Measurements from ENCODE around the gene ZNF280D. TPM values are rescaled to one million over a fixed set of nuclear protein-coding genes. Genes with fewer than 3 reads are reported as not detected.

ZNF280D gene
- total RNA-seq, 4 donors from 2014 or later: 27.4 to 59.3 (median 37.3) TPM

GRCh38 chr15:56675930-56676329 is 57.4 kb downstream of the ZNF280D start:
- Histone ChIP-seq H3K4me1 (no peaks in the 10 kb centered on the region), H3K4me3 (no peak overlapping the region), H3K27me3 (no peaks in the 10 kb centered on the region), H3K27ac (no peak overlapping the region), H3K36me3 (peaks cover 47% of the 10 kb centered on the region), H3K9me3 (no peaks in the 10 kb centered on the region)
- WGBS: 90% methylated on average over 1 of the region's 1 CpG
- no peak for DNase-seq (ENCODE audit: low spot score in 2 of 2)
- no peak for TF ChIP-seq CTCF (IDR thresholded peaks at IDR 0.05)
- TF ChIP-seq EP300 (IDR thresholded peaks at IDR 0.05): no peak

- Histone ChIP-seq H3K4me1 (no peaks in the 10 kb centered on the region), H3K27me3 (no peaks in the 10 kb centered on the region), H3K27ac (no peak overlapping the region), H3K4me3 (no peak overlapping the region), H3K9me3 (no peaks in the 10 kb centered on the region), H3K36me3 (peaks cover 48% of the 10 kb centered on the region)
- TF ChIP-seq POLR2AphosphoS5 (IDR thresholded peaks at IDR 0.05) (no peak), EP300 (IDR thresholded peaks at IDR 0.05) (no peak), CTCF (IDR thresholded peaks at IDR 0.05) (no peak), POLR2A (IDR thresholded peaks at IDR 0.05) (no peak)
- no peak for DNase-seq (ENCODE audit: low spot score in 2 of 2)
Measured at GRCh38 chr15:56674857-56675256, 58.5 kb downstream of the ZNF280D start.

- no peak for DNase-seq (ENCODE audit: low spot score in 2 of 2)
- Histone ChIP-seq H3K4me3 (no peak overlapping the region), H3K9me3 (no peaks in the 10 kb centered on the region), H3K36me3 (peaks cover 44% of the 10 kb centered on the region), H3K27ac (no peak overlapping the region), H3K27me3 (no peaks in the 10 kb centered on the region), H3K4me1 (no peaks in the 10 kb centered on the region)
- no peak for TF ChIP-seq CTCF (IDR thresholded peaks at IDR 0.05)
- no peak for TF ChIP-seq POLR2AphosphoS5 (IDR thresholded peaks at IDR 0.05)
- no peak for TF ChIP-seq EP300 (IDR thresholded peaks at IDR 0.05)
- TF ChIP-seq POLR2A (IDR thresholded peaks at IDR 0.05): no peak
Measured at GRCh38 chr15:56672721-56673120, 60.6 kb downstream of the ZNF280D start.

- no peaks in the 10 kb centered on the region for H3K27me3 ChIP-seq
- 86% methylated on average over 1 of the region's 1 CpG for WGBS
- no peaks in the 10 kb centered on the region for H3K4me1 ChIP-seq
- H3K27ac ChIP-seq: no peak overlapping the region
- no peak overlapping the region for H3K4me3 ChIP-seq
- no peaks in the 10 kb centered on the region for H3K9me3 ChIP-seq
- TF ChIP-seq EP300 (IDR thresholded peaks at IDR 0.05) (no peak), POLR2AphosphoS5 (IDR thresholded peaks at IDR 0.05) (no peak), POLR2A (IDR thresholded peaks at IDR 0.05) (no peak), CTCF (IDR thresholded peaks at IDR 0.05) (no peak)
- H3K36me3 ChIP-seq: peaks cover 64% of the 10 kb centered on the region
- DNase-seq (ENCODE audit: low spot score in 2 of 2): no peak
Measured at GRCh38 chr15:56667517-56667916, 65.8 kb downstream of the ZNF280D start.

GRCh38 chr15:56660943-56661342 is 72.4 kb downstream of the ZNF280D start:
- TF ChIP-seq POLR2AphosphoS5 (IDR thresholded peaks at IDR 0.05): no peak
- TF ChIP-seq EP300 (IDR thresholded peaks at IDR 0.05): no peak
- TF ChIP-seq CTCF (IDR thresholded peaks at IDR 0.05): no peak
- no peak for TF ChIP-seq POLR2A (IDR thresholded peaks at IDR 0.05)
- Histone ChIP-seq H3K4me3 (no peak overlapping the region), H3K27me3 (no peaks in the 10 kb centered on the region), H3K36me3 (peaks cover 48% of the 10 kb centered on the region), H3K9me3 (no peaks in the 10 kb centered on the region), H3K27ac (no peak overlapping the region), H3K4me1 (no peaks in the 10 kb centered on the region)
- no peak for DNase-seq (ENCODE audit: low spot score in 2 of 2)
